Naive thymus-derived CD8-positive, alpha-beta T cell (primary cell): Measurements from ENCODE around the gene ITFG1. TPM values are rescaled to one million over a fixed set of nuclear protein-coding genes. Genes with fewer than 3 reads are reported as not detected.
A peak's percentile ranks its signal among the peaks of the same experiment; 100 is the strongest.

Source experiments
- ATAC-seq, 2 donors: fragments of 150-1000 bp; cut with Tn5 transposase in 1 of 2; sonication (Bioruptor Pico), chemical (Tn5 transposase) in 1 of 2; 1 replicate in 1 of 2; 2 replicates in 1 of 2; pipeline ENCODE4 v1.10.0; 2021; ENCODE audit warnings: mild to moderate bottlenecking in 2 of 2, moderate library complexity in 2 of 2
- POLR2A ChIA-PET: fragments of 350-600 bp; sonication (Branson Sonifier 250); formaldehyde crosslinking; loops from one replicate; lab custom pipeline; 2021; ENCODE audit warnings: antibody characterized with exemption; lab: Charles Lee
- DNase-seq, 10 donors: peaks; one replicate each; pipeline versions ENCODE4 v3.0.0 to v3.0.0-alpha.2; 2020 to 2022
- H3K27ac Mint-ChIP-seq, 10 donors: one replicate each; pipeline ENCODE4 v1.8.0; 2020 to 2022; ENCODE audit warnings: mild to moderate bottlenecking in 10 of 10, mixed read lengths in 10 of 10, moderate library complexity in 4 of 10, inconsistent platforms in 1 of 10
- H3K27me3 Mint-ChIP-seq, 5 donors: one replicate each; pipeline ENCODE4 v1.8.0; 2021 to 2022; ENCODE audit warnings: mixed read lengths in 5 of 5
- H3K36me3 Mint-ChIP-seq, 3 donors: one replicate each; pipeline ENCODE4 v1.8.0; 2020 to 2022; ENCODE audit warnings: mixed read lengths in 3 of 3, mild to moderate bottlenecking in 2 of 3, inconsistent platforms in 1 of 3
- H3K4me1 Mint-ChIP-seq, 4 donors: one replicate each; pipeline ENCODE4 v1.8.0; 2021 to 2022; ENCODE audit warnings: mixed read lengths in 4 of 4
- H3K4me3 Mint-ChIP-seq, 10 donors: one replicate each; pipeline ENCODE4 v1.8.0; 2020 to 2022; ENCODE audit warnings: mild to moderate bottlenecking in 10 of 10, mixed read lengths in 10 of 10, moderate library complexity in 6 of 10, inconsistent platforms in 1 of 10
- H3K9me3 Mint-ChIP-seq, 9 donors: one replicate each; pipeline ENCODE4 v1.8.0; 2020 to 2022; ENCODE audit warnings: mixed read lengths in 9 of 9, mild to moderate bottlenecking in 3 of 9, inconsistent platforms in 1 of 9, moderate library complexity in 1 of 9
- polyA plus RNA-seq, 3 donors: library from polyadenylated mRNA; unstranded; fragments of 300-500 nt; fragmentation: Illumina TruSeq; gene quantifications; one replicate each; pipeline ENCODE4 v1.2.3, GENCODE V29; 2021
- total RNA-seq, 8 experiments: library from RNA in 2 of 8; stranded (reverse) in 2 of 8; gene quantifications; one replicate each; pipeline ENCODE4 v1.2.3 and lab custom pipeline; 2021 to 2026

The ITFG1 gene
- total and polyA plus RNA-seq, 5 experiments from 2014 or later: 16.9 to 23.1 (median 18.9) TPM

- Mint-ChIP-seq H3K27ac (peak overlapping the region in 2 of 10 donors; percentile 39 to 64), H3K4me3 (peak overlapping the region in 5 of 10 donors; percentile 9 to 33 (median 19))
Measured at GRCh38 chr16:47392081-47392480, 68.8 kb downstream of the ITFG1 start.

GRCh38 chr16:47388705-47389104, 72.2 kb downstream of the ITFG1 start:
- no peak for ATAC-seq
- Mint-ChIP-seq H3K27me3 (no peaks in the 10 kb centered on the region), H3K4me1 (peaks cover 14 to 28% (median 19%) of the 10 kb centered on the region in 4 donors), H3K9me3 (no peaks in the 10 kb centered on the region), H3K4me3 (no peak overlapping the region), H3K36me3 (peaks cover 0 to 32% (median 20%) of the 10 kb centered on the region in 3 donors), H3K27ac (no peak overlapping the region)
- no peak for DNase-seq
- POLR2A ChIA-PET: no interaction called here

More at GRCh38 chr16:47392081-47392480, 68.8 kb downstream of the ITFG1 start:
- H3K9me3 Mint-ChIP-seq: no peaks in the 10 kb centered on the region
- peak in 3 of 10 donors; percentile 2 to 23 (median 4) for DNase-seq
- POLR2A ChIA-PET: no interaction called here
- peaks cover 9 to 34% (median 21%) of the 10 kb centered on the region in 3 donors for H3K36me3 Mint-ChIP-seq
- ATAC-seq: peak; percentile 42 to 57
- H3K4me1 Mint-ChIP-seq: peaks cover 19 to 39% (median 24%) of the 10 kb centered on the region in 4 donors
- no peaks in the 10 kb centered on the region for H3K27me3 Mint-ChIP-seq

GRCh38 chr16:47387026-47387734, 73.7 kb downstream of the ITFG1 start:
- no peak for DNase-seq
- no peak for ATAC-seq
- POLR2A ChIA-PET: no interaction called here

GRCh38 chr16:47386201-47386718, 74.6 kb downstream of the ITFG1 start:
- peak overlapping the region in 1 of 10 donors; percentile 40 for H3K27ac Mint-ChIP-seq
- DNase-seq: no peak
- peaks cover 0 to 11% (median 5%) of the 10 kb centered on the region in 4 donors for H3K4me1 Mint-ChIP-seq
- H3K36me3 Mint-ChIP-seq: peaks cover 0 to 38% (median 20%) of the 10 kb centered on the region in 3 donors
- H3K27me3 Mint-ChIP-seq: no peaks in the 10 kb centered on the region
- ATAC-seq: no peak
- H3K9me3 Mint-ChIP-seq: no peaks in the 10 kb centered on the region
- H3K4me3 Mint-ChIP-seq: no peak overlapping the region
- POLR2A ChIA-PET: no interaction called here

More at GRCh38 chr16:47387026-47387734, 73.7 kb downstream of the ITFG1 start:
- Mint-ChIP-seq H3K36me3 (peaks cover 0 to 38% (median 20%) of the 10 kb centered on the region in 3 donors), H3K9me3 (no peaks in the 10 kb centered on the region), H3K4me1 (peaks cover 5 to 17% (median 9%) of the 10 kb centered on the region in 4 donors), H3K4me3 (no peak overlapping the region), H3K27ac (peak overlapping the region in 1 of 10 donors; percentile 40), H3K27me3 (no peaks in the 10 kb centered on the region)

- no peak for ATAC-seq
- H3K27me3 Mint-ChIP-seq: no peaks in the 10 kb centered on the region
- H3K9me3 Mint-ChIP-seq: no peaks in the 10 kb centered on the region
- H3K4me1 Mint-ChIP-seq: peaks cover 0 to 10% (median 4%) of the 10 kb centered on the region in 4 donors
- no peak overlapping the region for H3K4me3 Mint-ChIP-seq
- peaks cover 0 to 41% (median 29%) of the 10 kb centered on the region in 3 donors for H3K36me3 Mint-ChIP-seq
- no peak overlapping the region for H3K27ac Mint-ChIP-seq
- DNase-seq: no peak
- POLR2A ChIA-PET: interaction anchor here (0.6 kb wide), 1 partner anchor 51 kb away, joined by 3 read pairs; no protein-coding TSS in a partner anchor
Measured at GRCh38 chr16:47382362-47382761, 78.5 kb downstream of the ITFG1 start.

- DNase-seq (no peak), ATAC-seq (no peak)
- Mint-ChIP-seq H3K27me3 (no peaks in the 10 kb centered on the region), H3K9me3 (peaks cover 0 to 6% (median 0%) of the 10 kb centered on the region in 9 donors), H3K4me1 (peaks cover 0 to 4% (median 0%) of the 10 kb centered on the region in 4 donors), H3K4me3 (no peak overlapping the region), H3K27ac (no peak overlapping the region), H3K36me3 (peaks cover 7 to 54% (median 45%) of the 10 kb centered on the region in 3 donors)
- POLR2A ChIA-PET: no interaction called here
Measured at GRCh38 chr16:47377154-47377553, 83.7 kb downstream of the ITFG1 start.

- peaks cover 0 to 6% (median 0%) of the 10 kb centered on the region in 9 donors for H3K9me3 Mint-ChIP-seq
- POLR2A ChIA-PET: no interaction called here
- no peaks in the 10 kb centered on the region for H3K27me3 Mint-ChIP-seq
- H3K4me3 Mint-ChIP-seq: no peak overlapping the region
- no peak overlapping the region for H3K27ac Mint-ChIP-seq
- DNase-seq: no peak
- peaks cover 14 to 66% (median 55%) of the 10 kb centered on the region in 3 donors for H3K36me3 Mint-ChIP-seq
- peaks cover 0 to 7% (median 0%) of the 10 kb centered on the region in 4 donors for H3K4me1 Mint-ChIP-seq
- no peak for ATAC-seq
Measured at GRCh38 chr16:47375423-47375822, 85.4 kb downstream of the ITFG1 start.

- POLR2A ChIA-PET: no interaction called here
- Mint-ChIP-seq H3K27ac (no peak overlapping the region), H3K27me3 (no peaks in the 10 kb centered on the region), H3K4me3 (no peak overlapping the region), H3K4me1 (peaks cover 0 to 5% (median 0%) of the 10 kb centered on the region in 4 donors), H3K9me3 (peaks cover 0 to 9% (median 0%) of the 10 kb centered on the region in 9 donors), H3K36me3 (peaks cover 16 to 68% (median 54%) of the 10 kb centered on the region in 3 donors)
- ATAC-seq (no peak), DNase-seq (no peak)
Measured at GRCh38 chr16:47374629-47375028, 86.2 kb downstream of the ITFG1 start.

GRCh38 chr16:47371271-47372014, 89.4 kb downstream of the ITFG1 start:
- peaks cover 16 to 59% (median 47%) of the 10 kb centered on the region in 3 donors for H3K36me3 Mint-ChIP-seq
- ATAC-seq: no peak
- H3K4me1 Mint-ChIP-seq: peaks cover 0 to 2% (median 0%) of the 10 kb centered on the region in 4 donors
- peak overlapping the region in 1 of 10 donors; percentile 41 for H3K27ac Mint-ChIP-seq
- no peak overlapping the region for H3K4me3 Mint-ChIP-seq
- H3K9me3 Mint-ChIP-seq: peaks cover 0 to 9% (median 0%) of the 10 kb centered on the region in 9 donors
- POLR2A ChIA-PET: no interaction called here
- no peaks in the 10 kb centered on the region for H3K27me3 Mint-ChIP-seq
- no peak for DNase-seq

GRCh38 chr16:47370536-47370935, 90.3 kb downstream of the ITFG1 start:
- Mint-ChIP-seq H3K4me1 (peaks cover 0 to 4% (median 0%) of the 10 kb centered on the region in 4 donors), H3K4me3 (no peak overlapping the region), H3K9me3 (peaks cover 0 to 9% (median 0%) of the 10 kb centered on the region in 9 donors), H3K27ac (no peak overlapping the region), H3K27me3 (no peaks in the 10 kb centered on the region), H3K36me3 (peaks cover 20 to 65% (median 56%) of the 10 kb centered on the region in 3 donors)
- no peak for DNase-seq
- POLR2A ChIA-PET: no interaction called here
- ATAC-seq: no peak

- peaks cover 0 to 9% (median 0%) of the 10 kb centered on the region in 9 donors for H3K9me3 Mint-ChIP-seq
- no peak for ATAC-seq
- no peak overlapping the region for H3K27ac Mint-ChIP-seq
- POLR2A ChIA-PET: no interaction called here
- no peaks in the 10 kb centered on the region for H3K27me3 Mint-ChIP-seq
- DNase-seq: no peak
- peaks cover 0 to 4% (median 0%) of the 10 kb centered on the region in 4 donors for H3K4me1 Mint-ChIP-seq
- H3K36me3 Mint-ChIP-seq: peaks cover 13 to 57% (median 50%) of the 10 kb centered on the region in 3 donors
- H3K4me3 Mint-ChIP-seq: no peak overlapping the region
Measured at GRCh38 chr16:47366228-47366627, 94.6 kb downstream of the ITFG1 start.

GRCh38 chr16:47363761-47364160, 97.1 kb downstream of the ITFG1 start:
- Mint-ChIP-seq H3K4me3 (no peak overlapping the region), H3K27ac (no peak overlapping the region), H3K27me3 (no peaks in the 10 kb centered on the region), H3K9me3 (no peaks in the 10 kb centered on the region), H3K36me3 (peaks cover 4 to 54% (median 51%) of the 10 kb centered on the region in 3 donors), H3K4me1 (peaks cover 0 to 8% (median 0%) of the 10 kb centered on the region in 4 donors)
- DNase-seq (no peak), ATAC-seq (no peak)
- POLR2A ChIA-PET: no interaction called here
